ENCODE measurements around the gene FGF2. TPM values are rescaled to one million over a fixed set of nuclear protein-coding genes. Genes with fewer than 3 reads are reported as not detected.
"Not testable (repeated sequence)": the region's sequence is repeated elsewhere in the genome, so short reads cannot be mapped to it uniquely, and the experiment has no call there.

Gene FGF2
- total RNA-seq, 4 donors from 2014 or later: 5.1 to 57.9 (median 33.5) TPM

DNA sequence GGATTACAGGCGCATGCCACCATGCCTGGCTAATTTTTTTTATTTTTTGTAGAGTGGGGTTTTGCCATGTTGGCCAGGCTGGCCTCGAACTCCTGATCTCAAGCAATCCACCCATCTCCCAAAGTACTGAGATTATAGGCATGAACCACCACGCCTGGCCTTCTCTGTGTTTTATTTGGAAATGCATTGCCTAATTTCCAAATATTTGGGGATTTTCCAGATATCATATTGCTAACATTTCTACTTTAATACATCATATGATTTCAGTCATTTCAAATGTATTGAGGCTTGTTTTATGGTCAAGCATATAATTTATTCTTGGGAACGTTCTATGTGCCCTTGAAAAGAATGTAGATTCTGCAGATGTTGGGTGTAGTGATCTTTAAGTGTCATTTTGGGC is 38.8 kb downstream of the FGF2 start:
- intact Hi-C loops (cut with DNase I; ENCODE audit: low total_unique reads): no loop called here
- no peak overlapping the region for H3K27ac ChIP-seq
- H3K27me3 ChIP-seq: no peaks in the 10 kb centered on the region
- no peaks in the 10 kb centered on the region for H3K9me3 ChIP-seq
- peaks cover 0 to 5% of the 10 kb centered on the region in 2 donors for H3K4me1 ChIP-seq
- H3K4me3 ChIP-seq: no peak overlapping the region
- no peak for DNase-seq
- TF ChIP-seq POLR2A (IDR thresholded peaks at IDR 0.05): no peak
- TF ChIP-seq, protein P1, sequence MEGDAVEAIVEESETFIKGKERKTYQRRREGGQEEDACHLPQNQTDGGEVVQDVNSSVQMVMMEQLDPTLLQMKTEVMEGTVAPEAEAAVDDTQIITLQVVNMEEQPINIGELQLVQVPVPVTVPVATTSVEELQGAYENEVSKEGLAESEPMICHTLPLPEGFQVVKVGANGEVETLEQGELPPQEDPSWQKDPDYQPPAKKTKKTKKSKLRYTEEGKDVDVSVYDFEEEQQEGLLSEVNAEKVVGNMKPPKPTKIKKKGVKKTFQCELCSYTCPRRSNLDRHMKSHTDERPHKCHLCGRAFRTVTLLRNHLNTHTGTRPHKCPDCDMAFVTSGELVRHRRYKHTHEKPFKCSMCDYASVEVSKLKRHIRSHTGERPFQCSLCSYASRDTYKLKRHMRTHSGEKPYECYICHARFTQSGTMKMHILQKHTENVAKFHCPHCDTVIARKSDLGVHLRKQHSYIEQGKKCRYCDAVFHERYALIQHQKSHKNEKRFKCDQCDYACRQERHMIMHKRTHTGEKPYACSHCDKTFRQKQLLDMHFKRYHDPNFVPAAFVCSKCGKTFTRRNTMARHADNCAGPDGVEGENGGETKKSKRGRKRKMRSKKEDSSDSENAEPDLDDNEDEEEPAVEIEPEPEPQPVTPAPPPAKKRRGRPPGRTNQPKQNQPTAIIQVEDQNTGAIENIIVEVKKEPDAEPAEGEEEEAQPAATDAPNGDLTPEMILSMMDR (IDR thresholded peaks at IDR 0.05): no peak
- H3K36me3 ChIP-seq: no peaks in the 10 kb centered on the region

DNA sequence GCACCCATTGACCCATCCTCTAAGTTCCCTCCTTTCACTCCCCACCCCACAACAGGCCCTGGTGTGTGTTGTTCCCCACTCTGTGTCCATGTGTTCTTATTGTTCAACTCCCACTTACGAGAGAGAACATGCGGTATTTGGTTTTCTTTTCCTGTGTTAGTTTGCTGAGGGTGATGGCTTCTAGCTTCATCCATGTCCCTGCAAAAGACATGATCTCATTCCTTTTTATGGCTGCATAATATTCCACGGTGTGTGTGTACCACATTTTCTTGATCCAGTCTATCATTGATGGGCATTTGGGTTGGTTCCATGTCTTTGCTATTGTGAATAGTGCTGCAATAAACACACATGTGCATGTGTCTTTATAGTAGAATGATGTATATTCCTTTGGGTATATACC is 41.6 kb downstream of the FGF2 start:
- H3K36me3 ChIP-seq; intact Hi-C loops (cut with DNase I; ENCODE audit: low total_unique reads); H3K4me1 ChIP-seq; H3K27me3 ChIP-seq; H3K9me3 ChIP-seq; H3K4me3 ChIP-seq; H3K27ac ChIP-seq; DNase-seq: not testable (repeated sequence)

DNA sequence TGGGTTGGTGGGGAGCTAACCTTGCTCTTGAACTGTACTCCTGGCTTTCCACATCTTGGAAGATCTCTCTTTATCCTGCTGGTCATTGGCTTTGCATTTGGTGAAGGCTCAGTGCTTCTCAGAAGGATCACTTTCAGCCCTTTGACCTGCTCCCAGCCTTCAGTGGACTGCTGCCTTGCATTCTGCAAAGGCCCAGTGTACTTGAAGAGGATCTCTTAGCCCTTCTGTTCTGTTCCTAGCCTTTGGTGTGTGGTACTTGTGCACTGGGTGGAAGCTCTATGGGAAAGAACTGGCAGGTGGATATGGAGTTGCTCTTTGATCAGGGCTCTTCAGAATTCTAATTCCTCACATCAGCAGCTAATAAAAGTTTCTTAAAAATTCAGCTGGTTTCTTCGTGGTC is 46.5 kb downstream of the FGF2 start:
- DNase-seq: no peak
- intact Hi-C loops (cut with DNase I; ENCODE audit: low total_unique reads): no loop called here
- Histone ChIP-seq H3K36me3 (no peaks in the 10 kb centered on the region), H3K27me3 (no peaks in the 10 kb centered on the region), H3K27ac (no peak overlapping the region), H3K4me1 (peaks cover 0 to 5% of the 10 kb centered on the region in 2 donors), H3K4me3 (no peak overlapping the region), H3K9me3 (no peaks in the 10 kb centered on the region)
- TF ChIP-seq POLR2A (IDR thresholded peaks at IDR 0.05): no peak
- TF ChIP-seq, protein P1 (IDR thresholded peaks at IDR 0.05): no peak

- no peaks in the 10 kb centered on the region for H3K9me3 ChIP-seq
- no peak for TF ChIP-seq POLR2A (IDR thresholded peaks at IDR 0.05)
- TF ChIP-seq, protein P1 (IDR thresholded peaks at IDR 0.05): no peak
- intact Hi-C loops (cut with DNase I; ENCODE audit: low total_unique reads): no loop called here
- no peaks in the 10 kb centered on the region for H3K27me3 ChIP-seq
- no peak for DNase-seq
- H3K4me3 ChIP-seq: no peak overlapping the region
- peaks cover 0 to 5% of the 10 kb centered on the region in 2 donors for H3K4me1 ChIP-seq
- no peaks in the 10 kb centered on the region for H3K36me3 ChIP-seq
- H3K27ac ChIP-seq: peak overlapping the region in 1 of 2 donors; percentile 16
Observed at GRCh38 chr4:122873821-122874593, 47.4 kb downstream of the FGF2 start.

DNA sequence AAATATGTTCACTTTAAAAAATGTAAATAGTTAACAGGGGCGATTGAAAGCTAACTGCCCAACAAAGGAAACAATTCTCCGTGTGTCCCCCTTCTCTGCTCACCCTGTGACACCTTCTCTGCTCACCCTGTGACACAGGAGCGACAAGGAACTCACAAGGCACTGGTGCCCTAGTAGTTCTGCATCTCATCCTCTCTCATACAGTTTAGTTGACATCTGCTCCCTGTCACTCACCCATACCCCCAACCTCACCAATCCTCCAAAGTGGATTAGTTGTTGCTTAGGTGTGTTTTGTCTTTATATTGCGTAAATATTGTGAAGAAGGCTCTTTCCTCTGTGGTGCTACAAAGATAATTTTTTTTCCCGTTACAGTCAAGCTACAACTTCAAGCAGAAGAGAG is 49.3 kb downstream of the FGF2 start:
- DNase-seq: no peak
- H3K27ac ChIP-seq: no peak overlapping the region
- TF ChIP-seq, protein P1 (IDR thresholded peaks at IDR 0.05): no peak
- no peak for TF ChIP-seq POLR2A (IDR thresholded peaks at IDR 0.05)
- intact Hi-C loops (cut with DNase I; ENCODE audit: low total_unique reads): no loop called here
- H3K27me3 ChIP-seq: no peaks in the 10 kb centered on the region
- H3K36me3 ChIP-seq: no peaks in the 10 kb centered on the region
- H3K4me3 ChIP-seq: no peak overlapping the region
- H3K9me3 ChIP-seq: no peaks in the 10 kb centered on the region
- peaks cover 0 to 5% of the 10 kb centered on the region in 2 donors for H3K4me1 ChIP-seq

Data from uterus (tissue), 4 donors.